ENCODE data around the gene ZCCHC7.
"Not testable (repeated sequence)": the region's sequence is repeated elsewhere in the genome, so short reads cannot be mapped to it uniquely, and the experiment has no call there.

The ZCCHC7 gene

DNA sequence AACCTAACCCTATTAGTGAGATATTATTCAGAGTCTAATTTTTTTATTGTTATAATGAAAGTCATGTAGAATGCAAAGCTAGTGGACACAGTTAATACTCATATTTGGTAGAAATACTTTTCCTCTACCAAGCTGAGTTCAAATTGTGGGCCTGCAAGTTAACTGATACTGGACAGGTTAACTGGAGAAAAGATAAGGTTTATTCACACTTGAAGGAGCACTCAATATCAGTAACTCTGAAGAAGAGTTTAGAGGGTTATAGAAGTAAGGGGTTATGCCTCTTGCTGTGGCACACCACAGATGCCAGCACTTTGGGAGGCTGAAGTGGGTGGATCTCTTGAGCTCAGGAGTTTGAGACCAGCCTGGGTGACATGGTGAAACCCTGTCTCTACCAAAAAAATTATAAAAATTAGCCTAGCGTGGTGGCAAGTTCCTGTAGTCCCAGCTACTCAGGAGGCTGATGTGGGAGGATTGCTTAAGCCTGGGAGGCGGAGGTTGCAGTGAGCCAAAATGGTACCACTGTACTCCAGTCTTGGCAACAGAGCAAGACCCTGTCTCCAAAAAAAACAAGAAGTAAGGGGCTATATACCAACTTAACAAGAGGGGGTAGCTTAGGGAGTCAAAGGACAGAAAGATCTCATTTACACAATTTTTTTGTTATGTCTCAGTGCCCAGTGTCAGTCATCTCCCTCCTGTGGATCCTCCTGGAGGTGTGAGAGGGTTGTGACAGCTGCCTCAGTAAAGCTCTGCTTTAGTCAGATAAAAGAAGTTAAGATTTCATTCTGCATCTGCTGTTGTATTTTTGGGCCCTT, 180.9 kb downstream of the ZCCHC7 start:
- DNase-seq = no peak

GRCh38 chr9:37301854-37302172, 181.4 kb downstream of the ZCCHC7 start:
- DNase-seq = no peak

DNA sequence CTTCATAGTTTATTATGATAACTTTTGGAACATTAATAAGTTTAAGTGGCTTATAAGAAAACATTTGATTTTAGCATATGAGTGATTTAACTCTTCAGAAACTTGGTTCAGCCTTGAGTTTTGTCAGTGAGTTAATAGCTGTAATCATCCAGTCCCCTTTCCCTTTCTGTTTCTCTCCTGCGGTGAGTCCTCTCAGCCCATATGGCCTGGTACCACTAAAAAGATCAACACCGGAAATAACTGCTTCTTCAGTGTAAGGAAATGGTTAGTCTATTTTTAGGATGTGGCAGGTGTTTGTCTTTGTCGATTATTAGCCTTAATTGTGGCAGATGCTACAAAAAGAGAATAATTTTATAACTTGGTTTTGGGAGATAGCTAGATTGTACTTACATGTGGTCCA, 181.9 kb downstream of the ZCCHC7 start:
- DNase-seq = peak; percentile 28

DNA sequence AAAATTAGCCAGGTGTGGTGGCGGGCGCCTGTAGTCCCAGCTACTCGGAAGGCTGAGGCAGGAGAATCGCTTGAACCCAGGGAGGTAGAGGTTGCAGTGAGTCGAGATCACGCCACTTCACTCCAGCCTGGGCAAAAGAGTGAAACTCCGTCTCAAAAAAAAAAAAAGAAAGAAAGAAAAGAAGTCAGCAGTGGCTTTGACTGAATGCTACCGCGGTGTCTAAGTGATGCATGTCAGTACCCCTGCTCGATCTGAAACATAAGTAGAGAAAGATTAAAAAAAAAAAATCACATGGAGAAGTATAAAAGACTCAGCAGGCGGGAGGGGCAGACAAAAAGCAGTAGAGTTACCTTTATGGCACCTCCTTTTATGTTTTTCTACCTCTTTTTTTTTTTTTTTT, 182.9 kb downstream of the ZCCHC7 start:
- not testable (repeated sequence) for DNase-seq

DNA sequence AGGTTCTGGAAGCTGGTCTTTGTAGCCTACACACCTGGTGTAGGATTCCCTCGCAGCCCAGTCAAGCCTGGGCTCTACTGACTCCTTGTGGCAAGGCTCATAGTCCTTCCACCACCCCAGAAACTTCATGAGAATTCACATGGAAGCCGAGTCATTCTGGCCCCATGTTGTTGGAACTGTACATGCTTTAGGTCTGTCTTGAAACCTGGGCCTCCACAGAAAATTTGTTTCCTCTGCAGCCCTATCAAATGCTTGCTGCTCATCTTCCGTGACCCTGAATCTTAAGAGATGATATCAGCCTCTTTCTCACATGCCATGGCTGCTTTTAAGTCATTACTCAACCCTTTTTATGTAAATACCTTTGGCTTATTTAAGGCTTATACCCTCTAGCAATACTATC, 188.8 kb downstream of the ZCCHC7 start:
- no peak for DNase-seq

DNA sequence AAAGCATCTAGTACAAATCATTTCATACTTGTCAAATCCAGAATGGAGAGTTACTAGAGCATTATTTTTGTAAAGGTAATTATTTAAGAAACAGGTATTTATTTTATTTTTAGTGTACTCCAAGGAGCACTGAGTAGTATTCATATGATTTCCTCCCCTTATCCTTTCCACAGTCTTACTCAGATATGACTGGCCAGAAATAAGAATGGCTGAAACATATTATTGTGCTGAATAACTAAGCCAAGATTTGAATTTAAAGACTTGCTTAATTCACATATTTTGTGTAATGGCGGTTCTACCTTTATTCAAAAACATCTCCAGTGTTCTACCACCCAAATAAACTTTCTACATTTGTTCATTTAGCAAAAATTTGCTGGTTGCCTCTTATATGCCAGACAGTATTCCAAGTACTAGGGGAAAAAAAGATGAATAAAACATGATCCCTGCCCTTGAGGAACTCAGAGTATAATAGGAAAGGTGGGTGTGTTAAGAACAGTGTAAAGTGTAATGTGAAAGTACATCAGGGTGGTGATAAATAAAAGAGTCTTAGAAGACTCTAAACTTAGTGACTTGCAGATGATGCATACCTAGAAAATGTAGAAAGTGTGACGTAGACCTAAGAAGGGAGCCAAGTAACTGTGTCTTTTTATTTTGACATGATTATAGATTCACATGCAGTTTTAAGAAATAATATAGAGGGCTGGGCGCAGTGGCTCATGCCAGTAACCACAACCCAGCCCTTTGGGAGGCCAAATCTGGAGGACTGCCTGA, 191.7 kb downstream of the ZCCHC7 start:
- DNase-seq = no peak

- no peak for DNase-seq
Observed at GRCh38 chr9:37324261-37324683, 203.9 kb downstream of the ZCCHC7 start.

DNA sequence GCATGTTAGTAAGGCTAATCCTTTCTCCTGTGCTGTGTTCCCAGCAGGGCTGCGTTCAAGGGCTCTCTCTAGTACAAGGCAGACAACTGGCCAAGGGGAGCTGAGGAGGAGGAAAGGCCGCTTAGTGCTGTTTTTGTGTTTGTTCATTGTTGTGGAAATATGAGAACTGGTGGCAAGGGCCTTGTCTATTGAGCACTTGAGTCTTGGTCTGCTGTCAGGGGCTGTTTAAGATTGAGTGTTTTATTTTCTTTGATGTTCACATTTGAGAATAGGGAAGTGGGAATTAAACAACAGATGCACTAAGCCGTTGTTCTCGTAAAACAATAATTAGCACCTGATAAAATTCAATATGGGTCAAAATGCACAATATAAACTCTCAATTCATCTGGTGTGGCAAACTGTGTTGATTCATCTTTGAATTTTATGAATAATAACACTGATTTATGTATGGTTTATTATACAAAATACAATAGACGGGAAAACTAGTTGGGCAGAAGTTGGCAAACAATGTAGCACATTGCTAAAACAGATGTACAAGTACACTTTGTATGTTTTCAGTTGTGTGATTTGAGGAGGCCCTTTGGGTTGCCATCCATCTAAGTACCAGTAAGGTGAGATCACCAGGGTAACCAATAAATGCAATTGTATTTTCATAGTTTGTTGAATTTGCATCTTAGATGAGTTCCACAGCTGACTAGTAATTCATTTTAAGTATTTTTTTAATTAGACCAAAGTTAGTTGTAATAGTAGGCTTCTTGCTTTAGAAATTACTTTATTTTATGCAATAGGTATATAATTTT, 204.5 kb downstream of the ZCCHC7 start:
- DNase-seq = no peak

DNA sequence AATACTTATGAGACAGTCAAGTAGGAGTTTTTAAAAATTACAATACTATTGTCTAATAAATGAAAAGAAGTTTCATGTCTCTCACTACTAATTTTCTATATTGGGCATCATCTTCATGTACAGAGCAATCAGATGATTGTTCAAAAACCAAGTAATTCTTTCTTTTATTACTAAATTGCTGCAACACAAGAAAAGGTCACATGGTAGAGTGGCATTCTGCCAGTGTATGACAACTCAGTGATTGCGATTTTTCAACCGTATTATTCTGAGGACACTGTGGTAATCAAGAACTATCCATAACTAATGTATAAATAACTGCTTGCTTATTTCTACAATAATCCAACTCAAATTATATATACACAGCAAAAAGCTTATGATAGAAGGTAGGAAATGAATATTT, 205.4 kb downstream of the ZCCHC7 start:
- DNase-seq = peak; percentile 33

- no peak for DNase-seq
Observed at GRCh38 chr9:37327553-37327952, 207.2 kb downstream of the ZCCHC7 start.

DNA sequence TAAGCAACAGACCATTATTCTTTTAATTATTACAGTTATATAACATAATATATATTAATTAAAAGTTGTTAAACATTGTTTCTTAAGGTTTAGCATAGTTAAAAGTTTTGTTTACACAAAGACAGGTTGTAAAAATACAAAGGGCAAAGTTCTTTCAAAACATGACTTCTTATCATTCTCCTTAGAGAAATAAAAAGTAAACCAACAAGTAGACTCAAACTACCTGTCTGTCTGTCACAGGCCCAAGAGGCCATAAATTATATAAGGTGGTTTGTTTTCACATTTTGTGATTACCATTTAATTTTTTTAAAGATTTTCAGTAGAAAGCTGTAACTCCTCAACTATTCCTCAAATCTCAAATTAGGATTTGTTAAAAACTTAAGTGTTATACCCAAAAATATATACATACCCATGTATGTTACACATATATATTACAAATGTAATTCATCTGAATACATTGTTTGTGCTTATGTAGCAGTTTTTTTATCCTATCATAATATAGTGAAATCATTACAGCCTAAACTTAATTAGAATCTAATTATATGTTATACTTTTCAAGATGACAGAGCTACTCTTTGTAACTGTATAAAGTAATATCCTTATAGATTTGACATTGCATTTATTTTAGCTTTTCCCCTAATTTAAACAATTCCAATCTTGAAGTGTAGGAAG, 208.3 kb downstream of the ZCCHC7 start:
- DNase-seq = no peak

GRCh38 chr9:37329576-37329975, 209.2 kb downstream of the ZCCHC7 start:
- peak; percentile 17 for DNase-seq

DNA sequence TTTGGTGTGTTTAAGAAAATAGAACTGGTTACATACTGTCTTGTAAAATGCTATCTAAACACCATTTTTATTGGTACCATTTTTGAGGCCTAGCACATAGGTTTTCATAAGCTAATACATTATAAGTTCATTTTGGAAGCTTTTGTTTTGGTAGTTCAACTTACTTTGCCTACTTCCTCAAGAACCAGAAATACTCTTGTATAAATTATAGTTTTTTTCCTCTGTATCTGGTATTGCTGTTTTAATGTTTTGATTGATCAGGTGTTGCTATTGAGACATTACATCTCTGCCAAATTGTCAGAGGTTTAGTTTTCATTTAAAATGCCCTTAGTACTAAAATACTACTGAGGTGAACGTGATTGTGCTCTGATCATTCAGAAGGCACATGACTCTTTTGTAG, 211.5 kb downstream of the ZCCHC7 start:
- no peak for DNase-seq

DNA sequence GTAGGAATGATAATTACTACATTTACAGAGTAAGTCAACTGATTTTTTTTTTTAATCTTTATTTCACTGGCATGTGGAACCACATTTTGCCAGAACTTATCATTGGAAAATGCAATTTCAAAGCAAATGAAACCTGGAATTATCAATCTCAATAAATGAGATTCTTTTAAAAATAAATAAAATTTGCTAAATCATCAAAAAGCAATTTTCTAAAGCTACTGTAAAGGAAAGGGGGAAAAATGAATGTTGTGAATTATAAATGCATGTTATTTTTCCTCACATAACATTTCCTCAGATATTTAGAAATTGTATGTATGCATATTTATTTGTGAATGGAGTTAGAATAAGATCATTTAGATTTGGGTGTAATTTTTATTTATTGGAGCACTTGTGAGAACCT, 212.2 kb downstream of the ZCCHC7 start:
- DNase-seq = no peak

- no peak for DNase-seq
Observed at GRCh38 chr9:37333288-37333687, 212.9 kb downstream of the ZCCHC7 start.

DNA sequence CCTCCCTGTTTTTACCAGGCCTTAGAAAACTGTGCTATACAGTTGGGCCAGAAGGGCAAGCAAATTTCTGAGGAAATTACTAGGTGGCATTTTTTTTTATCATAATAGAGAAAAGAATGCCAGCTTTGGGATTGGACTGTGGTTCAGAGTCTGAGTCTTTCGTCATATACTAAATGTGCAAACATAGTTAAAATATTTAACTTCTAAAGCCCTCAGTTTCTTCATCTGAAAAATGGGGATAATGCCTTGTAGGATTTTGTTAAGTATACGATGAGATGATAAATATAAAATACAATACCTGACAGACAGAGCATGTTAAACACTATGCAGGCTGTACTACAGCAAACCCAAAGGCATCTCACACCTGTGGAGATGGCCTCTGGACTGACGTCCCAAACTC, 214.9 kb downstream of the ZCCHC7 start:
- DNase-seq = no peak

DNA sequence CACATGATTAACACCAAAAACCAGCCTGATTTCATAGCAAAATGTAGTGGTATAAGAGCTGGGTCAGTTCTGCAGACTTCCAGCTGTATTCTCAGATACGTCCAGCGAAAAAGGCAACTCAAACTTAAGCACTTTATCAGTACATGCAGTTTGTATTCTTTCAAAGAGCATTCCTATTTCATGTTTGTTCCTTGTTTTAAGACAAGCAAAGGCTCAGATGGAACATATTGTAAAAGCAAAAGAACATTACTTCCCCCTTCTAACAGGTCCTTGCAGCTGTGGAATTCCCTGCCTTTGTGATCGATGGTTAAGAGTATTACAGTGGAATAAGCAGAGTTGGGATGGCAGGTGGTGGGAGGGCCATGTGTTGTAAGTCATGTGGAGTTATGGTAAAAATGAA, 215.8 kb downstream of the ZCCHC7 start:
- DNase-seq = no peak

DNA sequence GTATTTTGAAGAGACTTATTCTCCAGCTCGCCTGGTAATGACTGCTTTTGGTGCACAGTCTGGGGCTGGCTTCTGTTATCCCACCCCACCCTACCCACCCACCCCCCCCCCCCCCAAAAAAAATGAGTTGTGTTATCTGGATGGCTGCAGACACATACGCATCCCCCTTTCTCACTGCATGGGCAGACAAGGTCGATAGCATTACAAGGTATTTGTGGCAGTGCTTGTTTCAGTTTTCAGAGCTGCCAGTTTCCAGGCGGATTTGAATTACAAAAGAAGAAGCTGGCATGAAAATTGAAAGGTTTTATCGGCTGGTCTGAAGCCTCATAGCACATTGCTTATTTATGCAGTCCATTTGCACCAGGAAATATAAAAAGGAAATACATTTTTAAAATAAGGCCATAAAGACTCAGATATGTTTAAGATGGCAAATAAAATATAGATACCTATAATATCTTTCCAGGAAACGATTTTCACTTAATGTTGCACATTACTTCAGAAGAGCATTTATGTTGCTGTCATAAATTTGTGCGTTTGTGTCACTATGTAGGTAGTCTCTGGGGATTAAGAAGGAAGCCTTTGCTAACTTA, 217.0 kb downstream of the ZCCHC7 start:
- no peak for DNase-seq

- DNase-seq = no peak
Observed at GRCh38 chr9:37338218-37338617, 217.8 kb downstream of the ZCCHC7 start.

- no peak for DNase-seq
Observed at GRCh38 chr9:37339923-37340322, 219.5 kb downstream of the ZCCHC7 start.

DNA sequence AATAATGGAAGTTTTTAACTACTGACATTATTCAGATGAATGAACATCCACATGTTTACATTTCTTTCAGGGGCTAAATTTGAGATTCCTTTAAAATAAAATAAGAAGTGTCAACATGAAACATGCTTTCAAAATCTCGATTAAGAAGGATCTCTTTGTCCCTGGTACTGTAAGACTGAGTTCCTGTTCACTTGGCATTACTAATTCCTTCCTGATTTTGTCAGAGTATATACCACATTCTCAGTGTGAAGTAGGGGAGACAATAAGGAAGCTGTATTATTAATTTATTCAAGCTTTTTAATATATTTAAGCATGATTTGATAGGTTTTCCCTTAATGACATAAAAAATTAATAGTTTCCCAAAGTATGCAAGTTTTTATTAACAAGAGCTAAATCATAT, 220.6 kb downstream of the ZCCHC7 start:
- DNase-seq = peak; percentile 35

DNA sequence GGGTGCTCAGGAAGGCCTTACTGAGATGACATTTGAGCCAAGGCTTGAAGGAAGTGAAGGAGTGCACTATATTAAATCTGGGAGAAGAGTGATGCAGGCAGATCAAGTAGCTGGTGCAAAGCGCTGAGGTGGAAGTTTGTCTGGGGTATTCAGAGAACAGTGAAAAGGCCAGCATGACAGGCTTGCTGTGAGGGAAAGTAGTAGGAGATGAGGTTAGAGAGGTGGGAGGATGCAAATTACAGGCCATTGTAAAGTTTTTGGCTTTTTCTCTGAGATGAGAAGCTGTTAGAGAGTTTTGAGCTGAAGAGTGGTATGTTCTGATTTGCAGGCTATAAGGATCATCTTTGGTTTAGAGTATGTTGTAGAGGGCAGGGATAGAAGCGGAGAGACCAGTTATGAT, 221.3 kb downstream of the ZCCHC7 start:
- no peak for DNase-seq

DNA sequence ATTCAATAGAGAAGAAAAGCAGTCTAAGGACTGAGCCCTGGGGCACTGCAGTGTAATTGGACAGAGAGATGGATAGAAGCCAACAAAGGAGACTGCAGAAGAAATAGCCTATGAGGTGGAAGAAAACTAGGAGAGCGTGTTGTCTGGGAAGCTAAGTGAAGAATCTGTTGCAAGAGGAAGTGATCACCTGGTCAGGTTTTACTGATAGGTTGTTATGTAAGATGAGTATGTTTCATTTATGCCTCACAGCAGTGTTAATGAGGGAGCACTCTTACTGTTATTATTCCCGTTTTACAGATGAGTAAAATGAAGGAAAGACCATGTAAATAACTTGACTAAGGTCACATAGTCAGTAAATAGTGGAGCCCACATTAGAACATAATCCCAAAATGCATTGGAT, 222.1 kb downstream of the ZCCHC7 start:
- no peak for DNase-seq

Data from suppressor macrophage treated with lipopolysaccharide for 4 hours (primary cell).